ENCODE data around the gene AKT1S1.

Gene AKT1S1

GRCh38 chr19:49840736-49841249, 36.4 kb downstream of the AKT1S1 start:
- Histone ChIP-seq H3K4me1 (ENCODE audit: control insufficient read depth, low read depth, low read length) (no peaks in the 10 kb centered on the region), H2BK5ac (ENCODE audit: low read length) (no peak overlapping the region), H3K18ac (ENCODE audit: low read length) (no peak overlapping the region), H3K27me3 (ENCODE audit: insufficient read depth, low read length, poor library complexity) (no peaks in the 10 kb centered on the region), H3K36me3 (ENCODE audit: control insufficient read depth, insufficient read depth, low read length) (no peaks in the 10 kb centered on the region), H4K5ac (ENCODE audit: low read length) (no peak overlapping the region), H2BK15ac (replicated peaks; ENCODE audit: low read depth) (no peak overlapping the region), H3K4me2 (ENCODE audit: low read length) (no peak overlapping the region), H3K79me1 (ENCODE audit: low read length) (no peaks in the 10 kb centered on the region), H2AK5ac (ENCODE audit: low read length) (no peak overlapping the region), H3K23ac (ENCODE audit: low read length) (no peak overlapping the region), H2BK120ac (ENCODE audit: low read depth, low read length) (no peak overlapping the region), H3K4me3 (ENCODE audit: low read length) (no peak overlapping the region), H3K9ac (ENCODE audit: low read length) (no peak overlapping the region), H3K79me2 (ENCODE audit: control insufficient read depth, insufficient read depth, low read length) (no peaks in the 10 kb centered on the region), H4K8ac (ENCODE audit: low read depth, low read length) (no peak overlapping the region), H3K56ac (ENCODE audit: low read length) (no peak overlapping the region), H3K4ac (ENCODE audit: low read depth, low read length) (no peak overlapping the region), H3K27ac (ENCODE audit: low read depth, low read length) (no peak overlapping the region)
- no CpG with 5 or more reads among the region's 17 CpGs for WGBS (ENCODE audit: extremely low coverage, insufficient coverage, low lambda C conversion rate)
- no peak for DNase-seq

- Histone ChIP-seq H2BK15ac (replicated peaks; ENCODE audit: low read depth) (no peak overlapping the region), H2AK5ac (ENCODE audit: low read length) (no peak overlapping the region), H3K27ac (ENCODE audit: low read depth, low read length) (no peak overlapping the region), H3K4me1 (ENCODE audit: control insufficient read depth, low read depth, low read length) (no peaks in the 10 kb centered on the region), H2BK5ac (ENCODE audit: low read length) (no peak overlapping the region), H4K8ac (ENCODE audit: low read depth, low read length) (no peak overlapping the region), H3K4me3 (ENCODE audit: low read length) (no peak overlapping the region), H3K18ac (ENCODE audit: low read length) (no peak overlapping the region), H3K79me1 (ENCODE audit: low read length) (no peaks in the 10 kb centered on the region), H2BK120ac (ENCODE audit: low read depth, low read length) (no peak overlapping the region), H3K79me2 (ENCODE audit: control insufficient read depth, insufficient read depth, low read length) (no peaks in the 10 kb centered on the region), H3K4me2 (ENCODE audit: low read length) (no peak overlapping the region), H3K4ac (ENCODE audit: low read depth, low read length) (no peak overlapping the region), H3K23ac (ENCODE audit: low read length) (no peak overlapping the region), H3K36me3 (ENCODE audit: control insufficient read depth, insufficient read depth, low read length) (no peaks in the 10 kb centered on the region), H3K56ac (ENCODE audit: low read length) (no peak overlapping the region), H3K27me3 (ENCODE audit: insufficient read depth, low read length, poor library complexity) (no peaks in the 10 kb centered on the region), H4K5ac (ENCODE audit: low read length) (no peak overlapping the region), H3K9ac (ENCODE audit: low read length) (no peak overlapping the region)
- WGBS (ENCODE audit: extremely low coverage, insufficient coverage, low lambda C conversion rate), result no CpG with 5 or more reads among the region's 11 CpGs
- DNase-seq, result no peak
Measured at GRCh38 chr19:49840321-49840720, 36.8 kb downstream of the AKT1S1 start.

GRCh38 chr19:49839713-49840112, 37.4 kb downstream of the AKT1S1 start:
- H3K36me3 ChIP-seq (ENCODE audit: control insufficient read depth, insufficient read depth, low read length), result no peaks in the 10 kb centered on the region

GRCh38 chr19:49838885-49839588, 38.1 kb downstream of the AKT1S1 start:
- H3K4me3 ChIP-seq (ENCODE audit: low read length), result no peak overlapping the region
- H3K79me1 ChIP-seq (ENCODE audit: low read length), result no peaks in the 10 kb centered on the region
- no peak overlapping the region for H2BK5ac ChIP-seq (ENCODE audit: low read length)
- no peak overlapping the region for H3K9ac ChIP-seq (ENCODE audit: low read length)
- H3K23ac ChIP-seq (ENCODE audit: low read length), result no peak overlapping the region
- no peak for DNase-seq
- H2BK15ac ChIP-seq (replicated peaks; ENCODE audit: low read depth), result no peak overlapping the region
- H4K5ac ChIP-seq (ENCODE audit: low read length), result no peak overlapping the region
- no peaks in the 10 kb centered on the region for H3K79me2 ChIP-seq (ENCODE audit: control insufficient read depth, insufficient read depth, low read length)
- no peak overlapping the region for H3K4ac ChIP-seq (ENCODE audit: low read depth, low read length)
- H3K4me1 ChIP-seq (ENCODE audit: control insufficient read depth, low read depth, low read length), result no peaks in the 10 kb centered on the region
- H3K27me3 ChIP-seq (ENCODE audit: insufficient read depth, low read length, poor library complexity), result no peaks in the 10 kb centered on the region
- H2AK5ac ChIP-seq (ENCODE audit: low read length), result no peak overlapping the region
- no CpG with 5 or more reads among the region's 18 CpGs for WGBS (ENCODE audit: extremely low coverage, insufficient coverage, low lambda C conversion rate)
- H3K27ac ChIP-seq (ENCODE audit: low read depth, low read length), result no peak overlapping the region
- H3K56ac ChIP-seq (ENCODE audit: low read length), result no peak overlapping the region
- no peak overlapping the region for H2BK120ac ChIP-seq (ENCODE audit: low read depth, low read length)
- no peak overlapping the region for H4K8ac ChIP-seq (ENCODE audit: low read depth, low read length)
- no peak overlapping the region for H3K4me2 ChIP-seq (ENCODE audit: low read length)
- H3K36me3 ChIP-seq (ENCODE audit: control insufficient read depth, insufficient read depth, low read length), result no peaks in the 10 kb centered on the region
- no peak overlapping the region for H3K18ac ChIP-seq (ENCODE audit: low read length)

More at GRCh38 chr19:49839713-49840112, 37.4 kb downstream of the AKT1S1 start:
- H2BK15ac ChIP-seq (replicated peaks; ENCODE audit: low read depth), result no peak overlapping the region
- H2AK5ac ChIP-seq (ENCODE audit: low read length), result no peak overlapping the region
- H3K27ac ChIP-seq (ENCODE audit: low read depth, low read length), result no peak overlapping the region
- no peak overlapping the region for H3K4me2 ChIP-seq (ENCODE audit: low read length)
- H3K79me2 ChIP-seq (ENCODE audit: control insufficient read depth, insufficient read depth, low read length), result no peaks in the 10 kb centered on the region
- no peak overlapping the region for H3K4ac ChIP-seq (ENCODE audit: low read depth, low read length)
- no peak overlapping the region for H3K23ac ChIP-seq (ENCODE audit: low read length)
- no peak for DNase-seq
- WGBS (ENCODE audit: extremely low coverage, insufficient coverage, low lambda C conversion rate), result no CpG with 5 or more reads among the region's 11 CpGs
- no peak overlapping the region for H3K4me3 ChIP-seq (ENCODE audit: low read length)
- H2BK5ac ChIP-seq (ENCODE audit: low read length), result no peak overlapping the region
- H3K9ac ChIP-seq (ENCODE audit: low read length), result no peak overlapping the region
- no peaks in the 10 kb centered on the region for H3K27me3 ChIP-seq (ENCODE audit: insufficient read depth, low read length, poor library complexity)
- H3K18ac ChIP-seq (ENCODE audit: low read length), result no peak overlapping the region
- H2BK120ac ChIP-seq (ENCODE audit: low read depth, low read length), result no peak overlapping the region
- no peaks in the 10 kb centered on the region for H3K79me1 ChIP-seq (ENCODE audit: low read length)
- no peaks in the 10 kb centered on the region for H3K4me1 ChIP-seq (ENCODE audit: control insufficient read depth, low read depth, low read length)
- no peak overlapping the region for H4K5ac ChIP-seq (ENCODE audit: low read length)
- no peak overlapping the region for H4K8ac ChIP-seq (ENCODE audit: low read depth, low read length)
- H3K56ac ChIP-seq (ENCODE audit: low read length), result no peak overlapping the region

GRCh38 chr19:49837425-49837824, 39.7 kb downstream of the AKT1S1 start:
- Histone ChIP-seq H3K4ac (ENCODE audit: low read depth, low read length) (no peak overlapping the region), H3K23ac (ENCODE audit: low read length) (no peak overlapping the region), H2BK5ac (ENCODE audit: low read length) (no peak overlapping the region), H3K27me3 (ENCODE audit: insufficient read depth, low read length, poor library complexity) (no peaks in the 10 kb centered on the region), H2BK120ac (ENCODE audit: low read depth, low read length) (no peak overlapping the region), H4K5ac (ENCODE audit: low read length) (no peak overlapping the region), H3K36me3 (ENCODE audit: control insufficient read depth, insufficient read depth, low read length) (no peaks in the 10 kb centered on the region), H2AK5ac (ENCODE audit: low read length) (no peak overlapping the region), H3K9ac (ENCODE audit: low read length) (no peak overlapping the region), H3K56ac (ENCODE audit: low read length) (no peak overlapping the region), H4K8ac (ENCODE audit: low read depth, low read length) (no peak overlapping the region), H3K4me1 (ENCODE audit: control insufficient read depth, low read depth, low read length) (no peaks in the 10 kb centered on the region), H3K79me1 (ENCODE audit: low read length) (no peaks in the 10 kb centered on the region), H2BK15ac (replicated peaks; ENCODE audit: low read depth) (no peak overlapping the region), H3K4me2 (ENCODE audit: low read length) (no peak overlapping the region), H3K4me3 (ENCODE audit: low read length) (no peak overlapping the region), H3K79me2 (ENCODE audit: control insufficient read depth, insufficient read depth, low read length) (no peaks in the 10 kb centered on the region), H3K27ac (ENCODE audit: low read depth, low read length) (no peak overlapping the region), H3K18ac (ENCODE audit: low read length) (no peak overlapping the region)
- DNase-seq, result no peak
- no CpG with 5 or more reads among the region's 9 CpGs for WGBS (ENCODE audit: extremely low coverage, insufficient coverage, low lambda C conversion rate)

- H2BK120ac ChIP-seq (ENCODE audit: low read depth, low read length), result no peak overlapping the region
- no peak overlapping the region for H2AK5ac ChIP-seq (ENCODE audit: low read length)
- H3K18ac ChIP-seq (ENCODE audit: low read length), result no peak overlapping the region
- H3K4me2 ChIP-seq (ENCODE audit: low read length), result no peak overlapping the region
- H3K79me2 ChIP-seq (ENCODE audit: control insufficient read depth, insufficient read depth, low read length), result no peaks in the 10 kb centered on the region
- H3K79me1 ChIP-seq (ENCODE audit: low read length), result no peaks in the 10 kb centered on the region
- no peaks in the 10 kb centered on the region for H3K4me1 ChIP-seq (ENCODE audit: control insufficient read depth, low read depth, low read length)
- H3K27me3 ChIP-seq (ENCODE audit: insufficient read depth, low read length, poor library complexity), result no peaks in the 10 kb centered on the region
- no peak overlapping the region for H3K4me3 ChIP-seq (ENCODE audit: low read length)
- no peak overlapping the region for H3K4ac ChIP-seq (ENCODE audit: low read depth, low read length)
- H3K23ac ChIP-seq (ENCODE audit: low read length), result no peak overlapping the region
- H4K8ac ChIP-seq (ENCODE audit: low read depth, low read length), result no peak overlapping the region
- no peak overlapping the region for H3K9ac ChIP-seq (ENCODE audit: low read length)
- H3K27ac ChIP-seq (ENCODE audit: low read depth, low read length), result no peak overlapping the region
- no peak overlapping the region for H2BK15ac ChIP-seq (replicated peaks; ENCODE audit: low read depth)
- no peak overlapping the region for H2BK5ac ChIP-seq (ENCODE audit: low read length)
- WGBS (ENCODE audit: extremely low coverage, insufficient coverage, low lambda C conversion rate), result no CpG with 5 or more reads among the region's 5 CpGs
- peaks cover 1% of the 10 kb centered on the region for H3K36me3 ChIP-seq (ENCODE audit: control insufficient read depth, insufficient read depth, low read length)
- H4K5ac ChIP-seq (ENCODE audit: low read length), result no peak overlapping the region
- H3K56ac ChIP-seq (ENCODE audit: low read length), result no peak overlapping the region
- DNase-seq, result no peak
Measured at GRCh38 chr19:49837009-49837310, 40.2 kb downstream of the AKT1S1 start.
